Psoas muscle (tissue), 8 donors: ENCODE results near the gene RAD9A. TPM values are rescaled to one million over a fixed set of nuclear protein-coding genes. Genes with fewer than 3 reads are reported as not detected.
A peak's percentile ranks its signal among the peaks of the same experiment; 100 is the strongest.

Experiments used
- ATAC-seq, 4 donors: fragments of 200-7000 bp; cut with Tn5 transposase; one replicate each; pipeline ENCODE4 v1.9.1; 2020; ENCODE audit warnings: moderate library complexity in 3 of 4, mild to moderate bottlenecking in 2 of 4
- DNase-seq, 2 donors: peaks; one replicate each; pipeline ENCODE4 v3.0.0-alpha.2; 2020
- H3K27ac ChIP-seq: fragments of 200-600 bp; one replicate; pipeline ENCODE4 v1.8.0; 2022
- H3K27me3 ChIP-seq, 3 donors: fragments of 200-600 bp in 1 of 3; one replicate each; pipeline versions ENCODE4 v1.6.1 to v1.8.0; 2013 to 2022; ENCODE audit warnings: low read length in 2 of 3, mild to moderate bottlenecking in 2 of 3, moderate library complexity in 1 of 3; ENCODE audit not compliant: insufficient read depth in 3 of 3
- H3K36me3 ChIP-seq, 2 donors: fragments of 200-600 bp in 1 of 2; one replicate each; pipeline versions ENCODE4 v1.6.1 to v1.8.0; 2013 to 2022; ENCODE audit warnings: low read depth in 1 of 2, mild to moderate bottlenecking in 1 of 2, moderate library complexity in 1 of 2; ENCODE audit not compliant: insufficient read depth in 1 of 2
- H3K4me1 ChIP-seq: fragments of 200-600 bp; one replicate; pipeline ENCODE4 v1.8.0; 2022
- H3K4me3 ChIP-seq: fragments of 200-600 bp; one replicate; pipeline ENCODE4 v1.8.0; 2022; ENCODE audit warnings: mild to moderate bottlenecking
- H3K9me3 ChIP-seq: fragments of 200-600 bp; one replicate; pipeline ENCODE4 v1.8.0; 2022
- CTCF ChIP-seq: fragments of 200-600 bp; IDR thresholded peaks from one replicate; pipeline ENCODE4 v1.8.0; 2022; ENCODE audit warnings: antibody characterized with exemption
- WGBS, 3 donors: extraction: QIAGEN DNeasy Blood & Tissue Kit; methylation state at CpG; one replicate each; pipeline versions ENCODE4 v1.1.6 to v1.1.7; 2013; 5-methylcytosine and 5-hydroxymethylcytosine counted together
- intact Hi-C, 2 donors: fragments of 100-400 bp; cut with DNase I; formaldehyde crosslinking; loops; one replicate each; pipeline versions ENCODE4 v1.11.0 to v1.14.2; 2022
- polyA plus RNA-seq, 3 donors: library from polyadenylated mRNA; stranded (reverse); fragments of 200-250 nt; gene quantifications; one replicate each; pipeline ENCODE4 v1.2.3, GENCODE V29; 2013
- total RNA-seq, 4 donors: library from RNA; stranded (reverse); fragmentation: NEBNext Ultra II Directional in 2 of 4; extraction: Animal tissue kit (Norgen Biotek cat#: 25700) in 2 of 4; gene quantifications; one replicate each; pipeline versions ENCODE4 v1.2.1 to v1.2.4, GENCODE V29; 2021 to 2023
- donor health status: healthy with polysubstance abuse.
- donor health status: DM: no; HTN: no; CAD: no; lungs with moderate emphysema.
- donor health status: Bipolar disorder and iron deficiency.
- donor health status: healthy.
- donor health status: DM: yes; HTN: yes; CAD: no.
- donor health status: DM: no; HTN: no; CAD: no.
- donor health status: DM: no; HTN: no; CAD: no.
- donor health status: DM: yes; HTN: yes; CAD: no.

RAD9A gene
- total and polyA plus RNA-seq, 7 donors, result 1.8 to 12.3 (median 6.7) TPM

DNA sequence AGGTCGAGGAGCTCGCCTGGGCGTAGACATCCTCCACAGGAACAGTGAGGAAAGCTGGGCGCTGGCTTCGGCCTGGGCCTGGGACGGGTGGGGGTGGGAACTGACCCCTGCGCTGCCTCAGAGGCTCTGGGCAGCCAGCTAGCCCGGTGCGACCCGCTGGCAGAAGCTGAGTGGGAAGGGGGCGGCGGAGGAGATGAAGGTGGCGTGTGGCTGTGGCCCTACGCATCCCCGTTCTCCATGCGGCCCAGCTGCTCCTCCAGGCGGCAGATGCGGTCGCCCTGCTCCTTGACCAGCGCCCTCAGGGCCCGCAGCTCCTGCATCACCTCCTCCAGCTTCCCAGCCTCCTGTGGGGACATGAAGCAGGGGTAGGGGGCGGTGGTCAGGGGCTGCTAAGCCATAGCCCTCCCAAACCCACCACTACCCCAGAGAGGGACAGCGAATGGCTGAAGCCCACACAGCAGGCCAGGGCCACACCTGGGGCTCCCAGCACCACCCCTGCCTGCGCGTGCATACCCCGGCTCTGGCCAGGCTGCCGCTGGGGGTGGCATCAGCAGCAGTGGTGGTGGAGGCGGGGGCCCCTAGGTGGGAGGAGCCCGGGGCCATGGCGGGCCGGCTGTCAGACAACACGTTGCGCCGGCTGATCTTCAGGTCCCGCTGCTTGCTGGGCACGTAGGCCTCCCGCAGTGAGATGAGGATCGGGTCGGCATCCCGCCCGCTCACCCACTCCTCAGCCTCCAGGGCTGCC is 46.5 kb downstream of the RAD9A start:
- H3K27me3 ChIP-seq, result no peaks in the 10 kb centered on the region
- intact Hi-C loops, result no loop called here
- no peak for TF ChIP-seq CTCF
- peak overlapping the region; percentile 62 for H3K27ac ChIP-seq
- no peak for ATAC-seq
- peak in 1 of 2 donors; percentile 60 for DNase-seq
- H3K4me1 ChIP-seq, result peaks cover 8% of the 10 kb centered on the region
- no peak overlapping the region for H3K4me3 ChIP-seq
- peaks cover 6 to 72% of the 10 kb centered on the region in 2 donors for H3K36me3 ChIP-seq
- WGBS, 3 donors, result 86 to 89% (median 86%) methylated on average over 30 to 41 of the region's 41 CpGs
- H3K9me3 ChIP-seq, result no peaks in the 10 kb centered on the region

- ATAC-seq, result peak; percentile 34 to 58 (median 38)
- WGBS, 3 donors, result 55 to 64% (median 55%) methylated on average over 31 of the region's 31 CpGs
- Histone ChIP-seq H3K36me3 (peaks cover under 1 to 59% of the 10 kb centered on the region in 2 donors), H3K4me1 (peaks cover 8% of the 10 kb centered on the region), H3K27ac (peak overlapping the region; percentile 62), H3K9me3 (no peaks in the 10 kb centered on the region), H3K4me3 (no peak overlapping the region), H3K27me3 (no peaks in the 10 kb centered on the region)
- TF ChIP-seq CTCF, result no peak
- peak in 1 of 2 donors; percentile 68 for DNase-seq
- intact Hi-C loops, result no loop called here
Measured at GRCh38 chr11:67439321-67440228, 47.8 kb downstream of the RAD9A start.

- Histone ChIP-seq H3K36me3 (peaks cover 0 to 50% of the 10 kb centered on the region in 2 donors), H3K9me3 (no peaks in the 10 kb centered on the region), H3K27me3 (no peaks in the 10 kb centered on the region), H3K4me3 (no peak overlapping the region), H3K27ac (peak overlapping the region; percentile 36), H3K4me1 (peaks cover 8% of the 10 kb centered on the region)
- intact Hi-C loops, result no loop called here
- no peak for TF ChIP-seq CTCF
- WGBS, 3 donors, result 74 to 80% (median 76%) methylated on average over 16 to 17 of the region's 17 CpGs
- DNase-seq (no peak), ATAC-seq (no peak)
Measured at GRCh38 chr11:67440229-67441097, 48.7 kb downstream of the RAD9A start.

DNA sequence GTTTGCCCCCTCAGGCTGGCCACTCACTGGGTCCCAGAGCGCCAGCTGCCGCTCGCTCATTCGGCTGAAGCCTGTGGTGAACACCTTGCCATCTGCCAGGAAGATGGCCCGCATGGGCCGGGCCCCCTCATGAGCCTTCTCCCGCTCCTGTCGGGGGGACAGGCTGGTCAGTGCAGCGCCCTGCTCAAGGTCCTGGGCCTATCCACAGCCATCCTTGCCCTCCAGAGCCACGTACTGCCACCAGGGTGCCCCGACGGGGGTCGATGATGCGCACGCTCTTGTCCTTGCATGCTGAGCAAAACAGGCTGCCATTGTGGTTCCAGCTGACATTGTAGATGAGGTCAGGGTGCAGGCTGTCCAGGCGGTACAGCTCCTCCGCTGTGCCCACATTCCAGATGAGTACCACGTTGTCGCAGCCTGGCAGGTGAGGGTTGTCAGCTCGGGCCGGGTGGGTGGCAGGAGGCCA is 49.3 kb downstream of the RAD9A start:
- peaks cover 0 to 44% of the 10 kb centered on the region in 2 donors for H3K36me3 ChIP-seq
- H3K9me3 ChIP-seq, result no peaks in the 10 kb centered on the region
- H3K27me3 ChIP-seq, result no peaks in the 10 kb centered on the region
- H3K4me1 ChIP-seq, result peaks cover 8% of the 10 kb centered on the region
- no peak for TF ChIP-seq CTCF
- ATAC-seq (no peak), DNase-seq (no peak)
- H3K4me3 ChIP-seq, result no peak overlapping the region
- WGBS, 3 donors, result 79 to 85% (median 84%) methylated on average over 21 of the region's 21 CpGs
- intact Hi-C loops, result no loop called here
- H3K27ac ChIP-seq, result no peak overlapping the region
